Hepatocyte (in vitro differentiated cells): Measurements from ENCODE around the gene SH3RF3.

Source experiments
- CTCF ChIP-seq: fragments of 200-600 bp; sonication (generic); IDR thresholded peaks from 2 replicates; pipeline ENCODE4 v1.5.1; 2016; ENCODE audit warnings: antibody characterized with exemption, mild to moderate bottlenecking; ENCODE audit not compliant: poor library complexity
- EZH2 ChIP-seq: fragments of 200-600 bp; sonication (generic); IDR thresholded peaks from 2 replicates; pipeline ENCODE4 v1.6.1; 2016; ENCODE audit warnings: antibody characterized with exemption, mild to moderate bottlenecking, borderline replicate concordance

- TF ChIP-seq EZH2, result no peak
- no peak for TF ChIP-seq CTCF
Observed at GRCh38 chr2:109433926-109434325, 304.9 kb downstream of the SH3RF3 start.
